VCaP (cell line): ENCODE results near the gene RAB27A.
A peak's percentile ranks its signal among the peaks of the same experiment; 100 is the strongest.
"Not testable (repeated sequence)": the region's sequence is repeated elsewhere in the genome, so short reads cannot be mapped to it uniquely, and the experiment has no call there.

Experiments
- H3K27ac ChIP-seq: fragments of 450-650 bp; 2 replicates; pipeline ENCODE4 v1.5.1; 2017
- CTCF ChIP-seq: fragments of 450-650 bp; conservative IDR thresholded peaks from 2 replicates; pipeline ENCODE4 v1.5.1; 2017; ENCODE audit warnings: mild to moderate bottlenecking, moderate library complexity

The RAB27A gene

DNA sequence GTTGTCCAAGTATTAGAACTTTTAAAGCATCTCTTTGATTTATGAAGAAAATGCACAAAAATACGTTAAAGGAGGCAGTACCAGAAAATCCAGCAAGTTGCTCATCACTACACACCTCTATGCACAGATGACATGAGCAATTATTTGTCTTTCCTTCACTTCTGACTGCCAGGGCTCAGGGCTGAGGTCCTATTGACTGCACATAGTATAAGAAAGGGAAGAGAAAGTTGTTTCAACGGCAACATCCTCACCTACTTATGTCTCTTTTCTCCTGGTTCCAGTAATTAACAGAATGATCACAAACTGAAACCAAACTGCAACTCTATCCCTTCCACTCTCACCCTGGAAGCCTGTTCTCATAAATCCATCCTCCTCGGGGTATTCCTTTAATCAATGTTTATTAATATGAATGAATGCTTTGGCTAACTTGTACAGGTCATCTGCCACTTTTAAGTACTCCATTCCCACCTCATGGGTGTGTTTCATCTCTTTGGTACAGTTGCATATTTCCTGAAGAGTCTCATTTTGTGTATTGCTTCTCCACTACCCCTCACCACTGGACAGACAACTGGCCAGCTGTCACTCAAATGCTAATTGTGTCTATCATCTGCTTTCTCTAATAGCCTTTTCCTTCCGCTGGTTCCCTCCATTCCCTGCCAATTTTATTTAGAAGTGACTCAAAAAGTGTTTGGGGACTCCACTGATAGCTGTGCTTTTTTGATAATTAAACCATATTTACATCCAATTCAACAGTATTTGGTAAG lies 34.5 kb downstream of the RAB27A start:
- no peak for TF ChIP-seq CTCF
- H3K27ac ChIP-seq: peak overlapping the region; percentile 31

DNA sequence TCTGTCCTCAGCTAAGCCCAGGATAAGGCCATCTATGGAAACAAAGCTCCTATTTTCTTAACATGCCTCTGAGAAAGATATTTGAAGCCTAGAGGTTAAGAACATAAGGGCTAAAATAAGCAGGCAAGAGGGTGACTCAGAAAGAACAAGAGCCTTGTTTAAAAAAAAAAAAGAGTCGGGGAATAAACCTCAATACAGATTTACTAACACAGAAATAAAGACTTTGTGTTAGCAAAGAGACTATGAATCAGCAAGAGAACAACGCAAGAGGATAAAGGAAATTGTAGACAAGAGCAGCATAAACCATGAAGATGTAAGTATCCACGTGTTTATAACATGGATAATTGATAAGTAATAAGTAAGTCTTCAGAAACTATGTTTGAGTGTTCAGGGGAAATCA lies 36.0 kb downstream of the RAB27A start:
- no peak for TF ChIP-seq CTCF
- no peak overlapping the region for H3K27ac ChIP-seq

GRCh38 chr15:55252201-55252600 lies 37.4 kb downstream of the RAB27A start:
- H3K27ac ChIP-seq: not testable (repeated sequence)

DNA sequence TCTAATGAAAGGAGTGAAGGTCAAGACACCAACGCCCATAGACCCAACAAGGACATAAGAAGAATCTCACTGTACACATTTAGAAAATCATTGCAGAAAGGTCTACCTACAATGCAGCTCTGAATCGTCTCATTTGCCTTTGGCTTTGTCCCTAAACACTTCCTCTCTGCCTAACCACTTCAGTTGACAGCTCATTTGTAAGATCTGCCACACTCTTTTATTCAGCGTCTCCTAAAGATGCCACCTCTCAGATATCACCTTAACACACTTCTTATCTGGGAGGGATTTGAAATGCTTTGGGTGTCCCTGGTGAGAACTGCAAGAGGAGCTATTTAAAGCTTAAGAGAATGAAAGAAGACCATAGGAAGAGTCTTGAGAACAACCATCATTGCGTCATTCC lies 38.7 kb downstream of the RAB27A start:
- no peak for TF ChIP-seq CTCF
- no peak overlapping the region for H3K27ac ChIP-seq

- no peak for TF ChIP-seq CTCF
Measured at GRCh38 chr15:55250392-55250791, 39.2 kb downstream of the RAB27A start.

DNA sequence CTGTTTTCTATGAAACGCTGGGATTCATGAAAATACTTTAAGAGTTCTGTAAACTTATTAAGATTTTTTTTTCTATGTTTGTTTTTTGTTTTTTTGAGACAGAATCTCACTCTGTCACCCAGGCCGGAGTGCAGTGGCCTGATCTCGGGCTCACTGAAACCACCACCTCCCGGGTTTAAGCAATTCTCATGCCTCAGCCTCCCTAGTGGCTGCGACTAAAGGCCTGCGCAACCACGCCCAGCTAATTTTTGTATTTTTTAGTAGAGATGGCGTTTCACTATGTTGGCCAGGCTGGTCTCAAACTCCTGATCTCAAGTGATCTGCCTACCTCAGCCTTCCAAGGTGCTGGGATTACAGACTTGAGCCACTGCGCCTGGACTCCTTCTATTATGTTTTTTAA lies 39.7 kb downstream of the RAB27A start:
- H3K27ac ChIP-seq: not testable (repeated sequence)

More at GRCh38 chr15:55250392-55250791, 39.2 kb downstream of the RAB27A start:
- no peak overlapping the region for H3K27ac ChIP-seq

DNA sequence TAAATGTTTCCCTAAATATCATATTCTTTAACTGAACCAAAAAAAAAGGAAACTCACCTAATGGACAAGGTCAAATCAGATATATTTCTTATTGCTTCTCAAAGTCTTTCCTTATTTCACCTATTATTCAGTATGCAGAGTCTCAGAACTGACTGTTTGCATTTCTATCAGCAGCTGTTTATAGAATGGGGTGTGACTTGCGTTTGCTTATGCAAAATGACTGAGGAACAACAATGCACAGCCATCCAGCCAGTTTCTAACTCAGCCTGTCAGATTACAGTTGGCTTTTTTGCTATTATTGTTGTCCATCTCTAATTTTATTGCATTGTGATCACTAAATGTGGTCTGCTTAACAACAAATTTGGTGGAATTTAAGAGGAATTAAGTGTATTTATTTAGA lies 40.7 kb downstream of the RAB27A start:
- no peak for TF ChIP-seq CTCF
- no peak overlapping the region for H3K27ac ChIP-seq

- no peak for TF ChIP-seq CTCF
- peak overlapping the region; percentile 47; the same call in 1 of the 2 replicates for H3K27ac ChIP-seq
Measured at GRCh38 chr15:55247766-55248427, 41.7 kb downstream of the RAB27A start.
